Activated CD4-positive, alpha-beta memory T cell treated with anti-CD3 and anti-CD28 coated beads for 36 hours (primary cell): ENCODE data around the gene SIPA1L3. TPM values are rescaled to one million over a fixed set of nuclear protein-coding genes. Genes with fewer than 3 reads are reported as not detected.

Source experiments
- CTCF ChIA-PET: fragments of 350-600 bp; sonication (Branson Sonifier 250); formaldehyde crosslinking; loops from one replicate; lab custom pipeline; 2021; ENCODE audit warnings: antibody characterized with exemption, inconsistent platforms; lab: Charles Lee
- POLR2A ChIA-PET: fragments of 350-600 bp; sonication (Branson Sonifier 250); formaldehyde crosslinking; loops from one replicate; lab custom pipeline; 2021; ENCODE audit warnings: antibody characterized with exemption; lab: Charles Lee
- DNase-seq: peaks from one replicate; pipeline ENCODE4 v3.0.0-alpha.2; 2020
- H3K27ac Mint-ChIP-seq: one replicate; pipeline ENCODE4 v1.8.0; 2021; ENCODE audit warnings: mixed read lengths
- H3K27me3 Mint-ChIP-seq: one replicate; pipeline ENCODE4 v1.8.0; 2021; ENCODE audit warnings: mixed read lengths
- H3K36me3 Mint-ChIP-seq: one replicate; pipeline ENCODE4 v1.8.0; 2021; ENCODE audit warnings: mixed read lengths
- H3K4me1 Mint-ChIP-seq: one replicate; pipeline ENCODE4 v1.8.0; 2021; ENCODE audit warnings: low read depth, mixed read lengths
- H3K4me3 Mint-ChIP-seq: one replicate; pipeline ENCODE4 v1.8.0; 2021; ENCODE audit warnings: mild to moderate bottlenecking, mixed read lengths
- H3K9me3 Mint-ChIP-seq: one replicate; pipeline ENCODE4 v1.8.0; 2021; ENCODE audit warnings: mixed read lengths
- intact Hi-C: fragments of 100-400 bp; cut with micrococcal nuclease; formaldehyde crosslinking; loops from one replicate; pipeline ENCODE4 v1.15.1; 2023
- total RNA-seq, 2 experiments: library from RNA; stranded (reverse); gene quantifications; one replicate each; pipeline ENCODE4 v1.2.3, GENCODE V29; 2021

Gene SIPA1L3
- total RNA-seq, 2 experiments from 2014 or later, result 10.3 to 12.1 TPM

DNA sequence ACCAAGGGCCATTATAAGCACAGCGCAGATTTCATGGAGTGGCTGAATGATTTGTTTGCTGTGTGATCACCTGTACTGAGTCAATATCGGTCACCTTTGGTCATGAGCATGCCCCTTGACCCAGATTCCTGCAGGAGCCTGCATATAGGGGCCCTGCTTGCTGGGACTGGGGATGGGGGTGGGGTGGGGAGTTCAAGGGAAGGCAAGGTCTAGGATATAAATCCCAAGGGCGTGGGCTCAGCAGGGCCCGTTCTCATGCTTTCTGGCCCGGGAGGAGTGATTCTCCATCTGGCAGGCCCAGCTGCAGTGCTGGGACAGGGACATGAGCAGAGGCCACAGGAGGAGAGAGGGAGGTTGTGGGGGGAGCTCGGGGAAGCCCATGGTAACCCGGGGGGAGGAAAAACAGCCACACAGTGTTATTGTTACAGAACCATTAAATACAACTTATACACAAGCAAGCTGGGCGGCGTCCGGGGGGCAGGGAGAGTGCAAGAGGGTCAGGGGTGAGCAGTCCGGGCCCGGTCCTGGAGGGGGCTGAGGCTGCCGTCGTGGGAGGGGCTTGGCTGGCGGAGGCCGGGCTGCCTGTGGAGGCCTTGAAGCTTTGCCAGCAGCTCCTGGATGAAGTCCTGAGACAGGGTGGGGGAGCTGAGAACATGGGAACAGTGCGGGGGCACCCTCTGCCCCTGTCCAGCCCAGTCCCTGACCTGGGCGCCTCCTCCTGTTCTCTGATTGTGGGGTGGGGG is 344.0 kb downstream of the SIPA1L3 start:
- no peak for DNase-seq
- Mint-ChIP-seq H3K9me3 (no peaks in the 10 kb centered on the region), H3K36me3 (no peaks in the 10 kb centered on the region), H3K27me3 (peaks cover 14% of the 10 kb centered on the region), H3K4me3 (no peak overlapping the region), H3K4me1 (no peaks in the 10 kb centered on the region), H3K27ac (no peak overlapping the region)
- intact Hi-C loops, result no loop called here
- ChIA-PET CTCF (interaction anchor here (1.2 to 2.2 kb wide), 2 partner anchors 16 to 349 kb away, joined by 3 to 7 read pairs; no protein-coding TSS in a partner anchor), POLR2A (no interaction called here)

DNA sequence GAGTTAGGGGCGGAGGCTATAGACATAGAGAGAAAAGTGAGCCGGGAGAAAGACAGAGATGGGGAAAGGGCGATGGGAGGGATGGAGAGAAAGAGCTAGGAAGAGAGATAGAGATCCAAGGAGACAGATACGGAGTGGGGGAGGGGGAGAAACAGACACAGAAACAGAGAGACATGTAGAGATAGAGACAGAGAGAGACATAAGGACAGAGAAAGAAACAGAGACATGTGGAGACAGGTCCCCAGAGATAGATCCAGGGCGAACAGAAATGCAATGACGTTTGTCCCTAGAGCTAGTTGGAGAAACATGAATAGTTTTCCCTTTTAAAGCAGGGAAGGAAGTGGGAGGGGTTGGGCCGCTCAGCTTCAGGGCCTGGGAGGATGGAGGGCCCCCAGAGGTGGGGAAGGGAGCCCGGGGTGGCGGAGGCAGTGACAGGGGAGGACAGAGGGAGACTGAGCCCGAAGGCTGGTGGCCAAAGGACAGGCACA is 344.6 kb downstream of the SIPA1L3 start:
- peaks cover 15% of the 10 kb centered on the region for H3K27me3 Mint-ChIP-seq
- H3K4me1 Mint-ChIP-seq, result no peaks in the 10 kb centered on the region
- H3K9me3 Mint-ChIP-seq, result no peaks in the 10 kb centered on the region
- intact Hi-C loops, result no loop called here
- POLR2A ChIA-PET, result no interaction called here
- no peak for DNase-seq
- H3K27ac Mint-ChIP-seq, result no peak overlapping the region
- no peaks in the 10 kb centered on the region for H3K36me3 Mint-ChIP-seq
- H3K4me3 Mint-ChIP-seq, result no peak overlapping the region
- CTCF ChIA-PET, result interaction anchor here (0.5 to 2.2 kb wide), 4 partner anchors 8 to 349 kb away, joined by 3 to 7 read pairs (median 5); no protein-coding TSS in a partner anchor

DNA sequence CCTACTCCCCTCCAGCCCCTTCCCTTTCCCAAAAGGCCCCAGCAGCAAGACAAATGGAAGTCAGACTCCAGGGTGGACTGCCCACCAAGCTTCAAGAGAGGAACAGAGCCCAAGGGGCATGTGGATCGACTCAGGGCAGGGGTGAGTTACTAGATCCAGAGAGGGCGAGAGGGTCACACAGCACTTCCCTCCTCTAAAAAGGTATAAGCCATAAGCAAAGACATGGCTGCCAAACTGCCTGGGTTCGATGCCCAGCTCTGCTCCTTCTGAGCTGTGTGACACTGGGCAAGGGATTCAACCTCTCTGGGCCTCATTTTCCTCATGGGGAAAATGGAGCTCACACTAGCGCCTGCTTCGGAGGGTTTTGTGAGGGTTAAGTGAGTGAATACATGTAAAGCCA is 345.4 kb downstream of the SIPA1L3 start:
- CTCF ChIA-PET, result interaction anchor here (0.5 to 2.2 kb wide), 3 partner anchors 9 to 350 kb away, joined by 3 to 7 read pairs (median 7); no protein-coding TSS in a partner anchor

DNA sequence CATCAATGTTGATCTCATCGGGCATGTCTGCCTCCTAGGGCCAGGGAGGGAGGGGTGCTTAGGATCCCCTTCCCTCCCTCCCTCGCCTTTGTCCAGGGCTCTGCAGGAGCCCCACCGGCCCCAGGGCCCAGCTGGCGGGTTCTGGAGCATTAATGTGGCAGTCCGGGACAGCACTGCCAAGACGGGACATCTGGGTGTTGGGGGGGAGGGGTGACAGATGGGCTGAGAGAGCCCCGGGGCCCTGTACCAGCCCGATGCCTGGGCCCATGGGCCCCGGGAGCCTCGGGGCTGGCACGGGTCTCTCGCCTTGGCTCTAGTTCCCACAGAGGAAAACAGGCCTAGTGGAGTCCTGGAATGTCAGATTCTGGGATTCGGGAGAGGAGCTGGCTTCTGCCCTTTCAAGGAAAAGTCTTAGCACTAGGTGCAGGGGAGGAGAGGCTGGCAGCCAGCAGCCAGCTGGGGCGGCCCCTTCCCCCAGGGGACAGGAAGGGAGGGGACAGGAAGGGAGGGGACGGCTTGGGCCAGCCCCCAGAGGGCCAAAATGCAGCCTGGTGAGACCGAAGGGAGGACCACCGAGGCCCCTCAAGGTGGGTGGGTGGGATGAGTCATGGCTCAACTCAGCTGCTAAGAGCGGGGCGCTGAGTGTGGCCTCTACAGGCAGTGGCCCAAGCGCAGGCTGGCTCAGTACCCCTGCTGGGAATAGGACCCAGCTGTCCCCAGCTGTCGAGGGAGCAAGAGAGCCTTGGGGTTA is 346.1 kb downstream of the SIPA1L3 start:
- ChIA-PET CTCF (interaction anchor here (1.2 to 2.2 kb wide), 2 partner anchors 9 to 351 kb away, joined by 7 read pairs; no protein-coding TSS in a partner anchor), POLR2A (no interaction called here)
- Mint-ChIP-seq H3K36me3 (no peaks in the 10 kb centered on the region), H3K4me1 (no peaks in the 10 kb centered on the region), H3K9me3 (no peaks in the 10 kb centered on the region), H3K27ac (no peak overlapping the region), H3K4me3 (no peak overlapping the region), H3K27me3 (peaks cover 24% of the 10 kb centered on the region)
- intact Hi-C loops, result no loop called here
- DNase-seq, result no peak

More for the DNA sequence above, 345.4 kb downstream of the SIPA1L3 start:
- no peak overlapping the region for H3K4me3 Mint-ChIP-seq
- no peak overlapping the region for H3K27ac Mint-ChIP-seq
- no peaks in the 10 kb centered on the region for H3K4me1 Mint-ChIP-seq
- peaks cover 22% of the 10 kb centered on the region for H3K27me3 Mint-ChIP-seq
- no peaks in the 10 kb centered on the region for H3K9me3 Mint-ChIP-seq
- intact Hi-C loops, result no loop called here
- POLR2A ChIA-PET, result no interaction called here
- no peak for DNase-seq
- no peaks in the 10 kb centered on the region for H3K36me3 Mint-ChIP-seq

DNA sequence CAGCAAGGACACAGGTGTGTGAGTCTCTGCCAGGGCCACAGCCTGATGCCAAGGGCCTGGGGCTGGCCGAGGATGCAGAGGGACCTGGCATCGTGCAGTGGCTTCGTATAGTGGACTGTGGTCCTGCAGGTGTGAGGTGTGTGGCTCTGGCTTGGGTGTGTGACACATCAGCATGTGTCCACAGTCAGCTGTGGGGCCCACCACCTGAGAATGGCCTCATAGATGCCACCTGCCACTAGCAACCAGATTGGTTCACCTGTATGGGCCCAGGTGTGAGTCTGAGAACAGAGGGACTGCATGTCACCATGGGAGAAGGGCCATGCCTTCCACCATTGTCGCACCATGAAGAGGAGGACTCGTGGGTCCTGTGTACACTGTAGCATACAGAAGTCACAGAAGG is 346.8 kb downstream of the SIPA1L3 start:
- H3K36me3 Mint-ChIP-seq, result no peaks in the 10 kb centered on the region
- H3K27ac Mint-ChIP-seq, result no peak overlapping the region
- no peak for DNase-seq
- intact Hi-C loops, result no loop called here
- H3K9me3 Mint-ChIP-seq, result no peaks in the 10 kb centered on the region
- POLR2A ChIA-PET, result no interaction called here
- peaks cover 25% of the 10 kb centered on the region for H3K27me3 Mint-ChIP-seq
- H3K4me1 Mint-ChIP-seq, result no peaks in the 10 kb centered on the region
- CTCF ChIA-PET, result no interaction called here
- H3K4me3 Mint-ChIP-seq, result no peak overlapping the region

DNA sequence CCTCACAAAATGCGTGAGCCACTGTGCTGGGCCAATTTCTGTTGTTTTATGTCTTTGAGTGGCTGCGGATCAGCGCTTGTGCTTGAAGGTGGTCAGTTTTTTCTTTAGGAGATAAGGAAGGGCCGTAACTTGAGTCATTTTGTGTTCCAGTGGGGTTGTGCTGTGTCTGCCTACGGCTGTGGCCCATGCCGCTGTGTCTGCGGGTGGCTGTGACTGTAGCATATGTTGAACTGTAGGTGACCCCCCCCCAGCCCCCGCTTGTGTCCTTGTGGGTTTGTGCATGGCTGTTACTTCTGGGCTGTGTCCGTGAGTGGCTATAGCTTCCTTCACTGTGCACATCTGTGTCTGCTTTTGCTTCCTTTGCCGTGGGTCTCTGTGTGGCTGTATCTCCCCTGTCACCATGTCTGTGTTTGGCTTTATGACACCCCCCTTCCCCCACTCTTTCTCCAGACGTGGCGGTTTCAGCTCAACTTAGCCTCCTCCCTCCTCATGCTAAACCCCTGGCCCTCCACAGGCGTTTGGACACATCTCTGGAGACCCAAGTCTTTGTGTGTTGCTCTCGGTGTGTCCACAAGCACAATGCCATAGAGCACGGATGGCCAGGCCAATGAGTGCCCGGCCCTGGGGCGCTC is 348.5 kb downstream of the SIPA1L3 start:
- no peak overlapping the region for H3K27ac Mint-ChIP-seq
- peaks cover 27% of the 10 kb centered on the region for H3K27me3 Mint-ChIP-seq

More for the DNA sequence above, 348.5 kb downstream of the SIPA1L3 start:
- Mint-ChIP-seq H3K9me3 (no peaks in the 10 kb centered on the region), H3K4me3 (no peak overlapping the region), H3K4me1 (peaks cover 2% of the 10 kb centered on the region), H3K36me3 (no peaks in the 10 kb centered on the region)
- POLR2A ChIA-PET, result no interaction called here
- DNase-seq, result no peak
- intact Hi-C loops, result no loop called here
- CTCF ChIA-PET, result interaction anchor here (0.6 to 1.8 kb wide), 7 partner anchors 10 to 353 kb away, joined by 3 to 12 read pairs (median 3); no protein-coding TSS in a partner anchor

Other genes with a start within 250 kb of the SIPA1L3 start
- 1 to 10 TPM; 5.3 to 7.0 TPM for gene ZNF607, start 187.4 kb upstream of the SIPA1L3 start, total RNA-seq
- 1 to 10 TPM; 7.7 to 7.8 TPM for gene ZNF573, start 127.6 kb upstream of the SIPA1L3 start, total RNA-seq
- gene WDR87, start 614 bp upstream of the SIPA1L3 start, total RNA-seq, result not detected